Prostate gland (tissue), 2 donors: ENCODE data around the gene LMBR1. TPM values are rescaled to one million over a fixed set of nuclear protein-coding genes. Genes with fewer than 3 reads are reported as not detected.
"Not testable (repeated sequence)": the region's sequence is repeated elsewhere in the genome, so short reads cannot be mapped to it uniquely, and the experiment has no call there.

ENCODE experiments used
- DNase-seq: peaks from one replicate; pipeline ENCODE4 v3.0.0-alpha.2; 2019; ENCODE audit warnings: low spot score
- H3K27ac ChIP-seq, 2 donors: fragments of 200-600 bp; sonication (generic); 2 replicates each; pipeline ENCODE4 v1.5.1; 2017 to 2019
- H3K27me3 ChIP-seq: fragments of 200-600 bp; sonication (generic); replicated peaks from 2 replicates; pipeline ENCODE4 v1.5.1; 2019; ENCODE audit not compliant: insufficient read depth
- H3K36me3 ChIP-seq, 2 donors: fragments of 200-600 bp; sonication (generic); 1 replicate in 1 of 2; 2 replicates in 1 of 2; pipeline versions ENCODE4 v1.5.1 to v1.8.1; 2017 to 2019
- H3K4me1 ChIP-seq: fragments of 200-600 bp; sonication (generic); replicated peaks from 2 replicates; pipeline ENCODE4 v1.5.1; 2019
- H3K4me3 ChIP-seq, 2 donors: fragments of 200-600 bp; sonication (generic); 2 replicates each; pipeline ENCODE4 v1.5.1; 2017 to 2019
- H3K9me3 ChIP-seq: fragments of 200-600 bp; sonication (generic); 2 replicates; pipeline ENCODE4 v1.5.1; 2017
- POLR2A ChIP-seq: fragments of 450-650 bp; IDR thresholded peaks from one replicate; pipeline ENCODE4 v1.6.1; 2016; ENCODE audit warnings: antibody characterized with exemption, mild to moderate bottlenecking
- POLR2AphosphoS5 ChIP-seq: sonication (generic); formaldehyde crosslinking; IDR thresholded peaks from one replicate; pipeline ENCODE4 v1.6.1; 2017; ENCODE audit warnings: antibody characterized with exemption
- WGBS: methylation state at CpG from one replicate; pipeline ENCODE4 v1.1.5; 2018; 5-methylcytosine and 5-hydroxymethylcytosine counted together
- intact Hi-C: fragments of 100-400 bp; cut with DNase I; formaldehyde crosslinking; loops from one replicate; pipeline ENCODE4 v1.14.2; 2022
- total RNA-seq, 2 donors: library from RNA; depleted of rRNA; stranded (reverse); fragments of >200 nt; gene quantifications; one replicate each; pipeline ENCODE4 v1.1.0, GENCODE V29; 2016
- TF ChIP-seq, protein P1 (sequence below), 4 experiments: fragments of 200-600 bp in 2 of 4; fragments of 450-650 bp in 2 of 4; sonication (generic) in 2 of 4; IDR thresholded peaks; 1 replicate in 3 of 4; 2 replicates in 1 of 4; pipeline ENCODE4 v1.5.1; 2016 to 2019; ENCODE audit warnings: antibody characterized with exemption in 4 of 4, mild to moderate bottlenecking in 2 of 4, moderate library complexity in 2 of 4

The LMBR1 gene
- total RNA-seq, 2 donors from 2014 or later, result 44.7 to 168 TPM

DNA sequence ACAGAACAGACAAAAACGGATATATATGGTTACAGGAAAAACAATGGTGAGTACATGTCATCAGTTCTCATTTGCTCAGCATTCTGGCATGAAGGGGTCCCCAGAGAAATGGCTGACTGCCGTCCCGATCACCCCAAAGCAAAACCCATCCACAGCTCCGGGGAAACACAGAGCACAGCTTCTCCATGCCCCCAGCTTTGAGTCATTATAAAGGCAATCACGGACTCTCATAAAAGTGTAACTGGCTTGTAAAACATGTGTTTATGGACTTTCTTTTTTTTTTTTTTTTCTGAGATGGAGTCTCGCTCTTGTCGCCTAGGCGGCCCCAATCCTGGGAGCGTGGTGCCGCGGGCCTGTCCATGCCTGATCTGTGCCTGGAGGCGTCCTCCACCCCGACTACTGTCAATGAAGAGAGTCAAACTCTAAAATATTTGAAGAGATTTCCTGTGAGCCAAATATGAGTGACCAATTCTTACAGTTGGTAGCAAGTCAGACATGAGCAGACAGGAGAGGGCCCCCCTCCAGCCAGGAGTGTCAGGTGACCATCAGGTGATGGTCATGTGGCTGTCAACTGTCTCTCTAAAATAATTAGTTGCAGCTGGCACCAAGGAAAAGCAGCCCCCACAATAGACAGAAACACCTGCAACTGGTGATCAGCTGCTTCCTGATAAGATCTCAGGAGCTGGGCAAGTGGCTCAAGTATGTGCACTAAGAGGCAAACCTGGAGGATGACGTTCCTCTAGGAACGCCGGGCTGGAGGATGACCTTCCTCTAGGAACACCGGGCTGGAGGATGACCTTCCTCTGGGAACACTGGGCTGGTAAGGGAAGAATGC, 34.8 kb upstream of the LMBR1 start:
- intact Hi-C loops, result no loop called here
- Histone ChIP-seq H3K4me1 (no peaks in the 10 kb centered on the region), H3K27ac (no peak overlapping the region), H3K4me3 (no peak overlapping the region), H3K36me3 (no peaks in the 10 kb centered on the region), H3K27me3 (no peaks in the 10 kb centered on the region), H3K9me3 (no peaks in the 10 kb centered on the region)
- WGBS, result 17% methylated on average over 17 of the region's 17 CpGs
- no peak for DNase-seq
- TF ChIP-seq, protein P1, sequence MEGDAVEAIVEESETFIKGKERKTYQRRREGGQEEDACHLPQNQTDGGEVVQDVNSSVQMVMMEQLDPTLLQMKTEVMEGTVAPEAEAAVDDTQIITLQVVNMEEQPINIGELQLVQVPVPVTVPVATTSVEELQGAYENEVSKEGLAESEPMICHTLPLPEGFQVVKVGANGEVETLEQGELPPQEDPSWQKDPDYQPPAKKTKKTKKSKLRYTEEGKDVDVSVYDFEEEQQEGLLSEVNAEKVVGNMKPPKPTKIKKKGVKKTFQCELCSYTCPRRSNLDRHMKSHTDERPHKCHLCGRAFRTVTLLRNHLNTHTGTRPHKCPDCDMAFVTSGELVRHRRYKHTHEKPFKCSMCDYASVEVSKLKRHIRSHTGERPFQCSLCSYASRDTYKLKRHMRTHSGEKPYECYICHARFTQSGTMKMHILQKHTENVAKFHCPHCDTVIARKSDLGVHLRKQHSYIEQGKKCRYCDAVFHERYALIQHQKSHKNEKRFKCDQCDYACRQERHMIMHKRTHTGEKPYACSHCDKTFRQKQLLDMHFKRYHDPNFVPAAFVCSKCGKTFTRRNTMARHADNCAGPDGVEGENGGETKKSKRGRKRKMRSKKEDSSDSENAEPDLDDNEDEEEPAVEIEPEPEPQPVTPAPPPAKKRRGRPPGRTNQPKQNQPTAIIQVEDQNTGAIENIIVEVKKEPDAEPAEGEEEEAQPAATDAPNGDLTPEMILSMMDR (IDR thresholded peaks at IDR 0.05), result no peak
- TF ChIP-seq POLR2A (no peak), POLR2AphosphoS5 (no peak)

DNA sequence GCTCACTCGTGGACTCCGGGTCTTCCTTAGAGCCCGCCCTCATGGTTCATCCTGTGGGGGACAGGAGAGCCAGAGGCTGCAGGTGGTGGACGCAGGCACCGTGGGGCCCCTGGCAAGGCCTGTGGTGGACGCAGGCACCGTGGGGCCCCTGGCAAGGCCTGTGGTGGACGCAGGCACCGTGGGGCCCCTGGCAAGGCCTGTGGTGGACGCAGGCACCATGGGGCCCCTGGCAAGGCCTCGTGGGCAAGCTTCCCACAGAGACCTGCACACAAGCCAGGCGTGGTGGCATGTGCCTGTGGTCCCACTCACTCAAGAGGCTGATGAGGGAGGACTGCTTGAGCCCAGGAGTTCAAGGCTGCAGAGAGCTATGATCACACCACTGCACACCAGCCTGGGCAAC, 32.8 kb upstream of the LMBR1 start:
- H3K27ac ChIP-seq, H3K4me3 ChIP-seq, DNase-seq, H3K27me3 ChIP-seq, H3K4me1 ChIP-seq, H3K9me3 ChIP-seq, intact Hi-C loops, H3K36me3 ChIP-seq: not testable (repeated sequence)
- 92% methylated on average over 12 of the region's 12 CpGs for WGBS

DNA sequence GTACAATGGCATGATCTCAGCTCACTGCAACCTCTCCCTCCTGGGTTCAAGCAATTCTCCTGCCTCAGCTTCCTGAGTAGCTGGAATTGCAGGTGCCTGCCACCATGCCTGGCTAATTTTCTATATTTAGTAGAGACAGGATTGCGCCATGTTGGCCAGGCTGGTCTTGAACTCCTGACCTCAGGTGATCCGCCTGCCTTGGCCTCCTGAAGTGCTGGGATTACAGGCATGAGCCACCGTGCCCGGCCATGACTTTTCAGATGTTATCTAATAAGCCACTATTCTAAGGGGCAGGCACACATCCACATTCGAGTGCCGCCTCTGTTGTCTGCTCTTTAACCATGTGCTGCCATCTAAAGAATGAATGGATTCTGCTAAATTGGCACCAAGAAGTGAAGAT, 29.3 kb upstream of the LMBR1 start:
- H3K27ac ChIP-seq, H3K27me3 ChIP-seq, H3K4me3 ChIP-seq, H3K36me3 ChIP-seq, intact Hi-C loops, H3K4me1 ChIP-seq, H3K9me3 ChIP-seq, DNase-seq: not testable (repeated sequence)
- 70% methylated on average over 6 of the region's 6 CpGs for WGBS

- H3K27me3 ChIP-seq, result not testable (repeated sequence)
- WGBS, result 86% methylated on average over 24 of the region's 24 CpGs
Measured at GRCh38 chr7:156920487-156921373, 27.7 kb upstream of the LMBR1 start.

DNA sequence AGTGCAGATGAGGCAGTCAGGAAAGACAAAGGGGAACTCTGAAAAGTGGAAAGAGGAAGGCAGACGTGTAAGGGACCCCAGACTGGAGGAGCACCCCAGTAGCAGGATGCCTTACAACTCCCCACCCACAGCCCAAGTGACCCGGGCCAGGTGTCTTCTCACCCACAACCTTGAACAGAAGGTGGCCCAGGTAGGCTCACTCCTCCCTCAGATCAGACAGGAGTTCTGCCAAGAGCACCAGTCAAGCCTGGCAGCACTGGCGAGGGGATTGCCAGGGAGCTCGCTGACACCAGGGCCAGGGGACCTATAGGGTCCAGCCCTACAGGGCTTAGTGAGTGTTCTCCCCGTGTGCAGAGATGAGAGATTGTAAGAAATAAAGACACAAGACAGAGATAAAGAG, 27.1 kb upstream of the LMBR1 start:
- TF ChIP-seq POLR2A (no peak), POLR2AphosphoS5 (no peak)
- TF ChIP-seq, protein P1 (IDR thresholded peaks at IDR 0.05), result no peak
- no peak for DNase-seq

More at GRCh38 chr7:156920487-156921373, 27.7 kb upstream of the LMBR1 start:
- H3K4me1 ChIP-seq, intact Hi-C loops, H3K9me3 ChIP-seq, H3K4me3 ChIP-seq, H3K36me3 ChIP-seq, DNase-seq, H3K27ac ChIP-seq: not testable (repeated sequence)

DNA sequence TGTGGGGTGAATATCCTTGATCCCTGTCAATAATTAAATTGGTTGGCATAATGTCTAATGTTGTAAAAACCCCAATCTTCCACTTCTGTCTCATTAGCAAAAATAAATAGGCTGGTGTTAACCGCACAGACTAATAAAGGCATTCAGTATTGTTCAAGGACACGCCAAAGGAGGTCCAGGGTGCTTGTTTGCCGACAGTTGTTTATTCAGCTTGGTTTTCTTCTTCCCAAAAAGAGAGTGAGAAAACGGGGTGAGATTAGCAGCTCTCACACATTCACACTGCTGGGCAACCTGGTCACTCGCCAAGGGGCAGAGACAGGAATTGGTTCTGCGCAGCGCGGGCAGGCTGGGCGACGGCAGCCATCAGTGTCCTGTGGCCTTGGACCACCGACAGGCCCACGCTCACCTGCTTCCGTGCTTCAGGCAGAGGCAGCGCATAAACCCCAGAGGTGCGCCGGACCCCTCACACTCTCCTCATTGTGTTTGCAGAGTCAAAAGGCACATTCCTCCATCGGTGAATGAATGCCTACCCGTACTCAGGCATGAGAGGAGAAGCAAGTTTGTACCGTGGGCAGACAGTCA, 26.2 kb upstream of the LMBR1 start:
- TF ChIP-seq, protein P1 (IDR thresholded peaks at IDR 0.05), result no peak
- TF ChIP-seq POLR2AphosphoS5, result no peak
- no peak for TF ChIP-seq POLR2A
- WGBS, result 82% methylated on average over 19 of the region's 19 CpGs
- Histone ChIP-seq H3K36me3 (no peaks in the 10 kb centered on the region), H3K27me3 (no peaks in the 10 kb centered on the region), H3K27ac (no peak overlapping the region), H3K4me3 (no peak overlapping the region), H3K9me3 (no peaks in the 10 kb centered on the region), H3K4me1 (no peaks in the 10 kb centered on the region)
- DNase-seq, result no peak
- intact Hi-C loops, result no loop called here

More for the DNA sequence above, 27.1 kb upstream of the LMBR1 start:
- intact Hi-C loops, result no loop called here
- 83% methylated on average over 5 of the region's 5 CpGs for WGBS
- no peak overlapping the region for H3K27ac ChIP-seq
- H3K36me3 ChIP-seq, result no peaks in the 10 kb centered on the region
- H3K4me3 ChIP-seq, result no peak overlapping the region
- H3K9me3 ChIP-seq, result no peaks in the 10 kb centered on the region
- no peaks in the 10 kb centered on the region for H3K27me3 ChIP-seq
- no peaks in the 10 kb centered on the region for H3K4me1 ChIP-seq
